Amniotic stem cell (primary cell): ENCODE measurements around the gene MAPK10.
"Not testable (repeated sequence)": the region's sequence is repeated elsewhere in the genome, so short reads cannot be mapped to it uniquely, and the experiment has no call there.

Source experiments
- DNase-seq: peaks from one replicate; lab custom pipeline; 2025; lab: John Stamatoyannopoulos, UW

The MAPK10 gene

GRCh38 chr4:86034616-86035015 is 325.2 kb downstream of the MAPK10 start:
- DNase-seq, result no peak

- no peak for DNase-seq
Observed at GRCh38 chr4:86033171-86033570, 326.7 kb downstream of the MAPK10 start.

DNA sequence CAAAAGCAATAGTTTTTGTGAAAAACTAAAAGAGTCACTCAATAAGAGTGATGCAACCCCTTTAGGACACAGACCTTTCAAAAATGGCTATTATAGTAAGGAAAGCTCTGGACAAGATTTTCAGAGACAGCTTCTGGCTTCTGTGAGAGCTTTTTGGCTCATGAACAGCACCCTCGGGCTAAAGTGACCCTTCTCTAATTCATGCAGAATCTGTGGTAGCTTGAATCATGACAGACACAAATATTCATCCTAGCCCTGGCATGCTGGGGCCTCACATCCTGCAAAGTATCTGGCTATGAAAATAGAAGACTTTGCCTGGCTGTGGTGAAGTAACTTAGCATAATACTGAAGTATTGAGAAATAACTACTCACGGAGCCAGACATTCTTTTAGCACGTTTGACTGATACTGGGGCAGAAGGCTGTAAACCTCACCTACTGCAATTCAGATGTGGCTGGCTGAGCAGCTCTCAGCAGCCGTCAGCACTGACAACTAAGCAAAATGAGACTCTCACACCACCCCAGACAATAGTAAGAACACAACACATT is 327.3 kb downstream of the MAPK10 start:
- peak; percentile 76 for DNase-seq

DNA sequence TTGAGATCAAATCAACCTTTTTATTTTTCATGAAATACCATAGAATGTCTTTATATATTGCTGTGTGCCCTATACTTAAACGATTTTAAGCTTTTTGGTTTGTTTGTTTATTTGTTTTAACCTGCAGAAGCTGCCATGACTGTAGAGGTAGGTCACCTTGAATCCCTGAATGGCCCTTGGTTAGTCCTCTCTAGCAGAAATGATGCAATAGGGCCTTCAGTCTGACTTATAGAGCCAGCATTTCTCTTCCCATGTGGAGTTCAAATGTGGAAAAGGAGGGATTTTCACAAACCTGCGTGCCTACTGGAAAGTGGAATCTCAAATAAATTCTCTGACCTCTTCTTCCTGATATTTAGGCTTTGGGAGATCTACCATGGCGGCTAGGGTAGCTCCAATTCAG is 327.9 kb downstream of the MAPK10 start:
- DNase-seq, result no peak

GRCh38 chr4:86026720-86027119 is 333.1 kb downstream of the MAPK10 start:
- DNase-seq, result no peak

DNA sequence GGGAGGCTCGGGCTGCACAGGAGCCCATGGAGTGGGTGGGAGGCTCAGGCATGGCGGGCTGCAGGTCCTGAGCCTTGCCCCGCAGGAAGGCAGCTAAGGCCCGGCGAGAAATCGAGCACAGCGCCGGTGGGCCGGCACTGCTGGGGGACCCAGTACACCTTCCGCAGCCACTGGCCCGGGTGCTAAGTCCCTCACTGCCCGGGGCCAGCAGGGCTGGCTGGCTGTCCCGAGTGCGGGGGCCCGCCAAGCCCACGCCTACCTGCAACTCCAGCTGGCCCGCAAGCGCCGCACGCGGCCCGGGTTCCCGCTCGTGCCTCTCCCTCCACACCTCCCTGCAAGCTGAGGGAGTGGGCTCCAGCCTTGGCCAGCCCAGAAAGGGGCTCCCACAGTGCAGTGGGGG is 338.2 kb downstream of the MAPK10 start:
- DNase-seq, result not testable (repeated sequence)

DNA sequence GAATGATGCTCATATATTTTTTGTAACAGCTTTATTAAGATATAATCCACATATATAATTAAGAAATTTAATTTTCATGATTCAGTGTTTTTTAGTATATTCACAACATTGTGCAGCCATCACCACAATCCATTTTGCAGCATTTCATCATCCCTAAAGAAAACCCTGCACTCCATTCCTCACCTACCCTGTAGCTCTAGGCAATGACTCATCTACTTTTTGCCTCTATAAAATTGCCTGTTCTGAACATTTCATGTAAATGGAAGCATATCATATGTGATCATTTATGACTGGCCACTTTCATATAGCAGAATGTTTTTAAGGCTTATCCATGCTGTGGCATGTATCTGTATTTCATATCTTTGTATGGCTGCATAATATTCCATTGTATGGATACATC is 339.9 kb downstream of the MAPK10 start:
- DNase-seq, result no peak

GRCh38 chr4:86019362-86019761 is 340.5 kb downstream of the MAPK10 start:
- no peak for DNase-seq

DNA sequence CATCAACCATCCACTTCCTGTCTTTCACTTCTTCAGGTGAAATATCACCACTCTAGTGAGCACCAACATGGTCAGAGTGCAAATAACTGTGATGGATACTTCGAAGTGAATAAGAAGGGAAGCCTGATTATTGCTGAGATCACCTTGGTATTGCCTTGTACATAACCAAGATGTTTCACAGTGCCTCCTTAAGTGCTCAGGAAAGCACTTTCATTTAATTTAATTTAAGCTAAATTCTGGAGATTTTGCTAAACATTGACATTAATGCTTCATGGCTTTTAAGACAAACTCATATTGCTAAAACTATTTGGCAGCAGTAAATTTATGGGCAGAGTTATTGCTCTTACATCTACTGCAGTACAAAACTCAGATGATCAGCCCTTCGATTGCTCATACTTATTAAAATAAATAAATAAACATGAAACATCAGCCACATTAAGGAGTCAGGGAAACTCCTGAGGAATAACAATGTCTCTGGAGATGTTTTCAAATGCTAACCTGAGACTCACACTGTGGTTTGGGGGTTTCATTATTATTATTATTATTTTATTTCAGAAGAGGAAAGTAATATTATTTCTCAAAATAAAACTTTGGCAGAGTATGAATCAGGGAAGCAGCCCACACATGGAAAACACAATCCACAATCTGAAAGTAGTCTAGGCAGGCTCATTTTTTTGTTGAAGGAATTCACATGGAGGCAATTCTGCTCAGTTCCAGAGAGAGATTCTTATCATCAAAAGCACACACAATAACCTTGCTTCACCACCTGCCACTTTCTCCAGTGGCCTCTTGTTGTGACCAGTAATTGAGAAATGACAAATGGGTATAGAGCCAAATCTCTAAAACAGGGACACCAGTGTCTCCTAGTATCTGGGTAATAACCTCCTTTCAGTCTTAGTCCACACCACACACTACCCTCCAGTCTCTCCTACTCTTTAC is 344.2 kb downstream of the MAPK10 start:
- DNase-seq, result no peak

- no peak for DNase-seq
Observed at GRCh38 chr4:86014599-86014998, 345.3 kb downstream of the MAPK10 start.

DNA sequence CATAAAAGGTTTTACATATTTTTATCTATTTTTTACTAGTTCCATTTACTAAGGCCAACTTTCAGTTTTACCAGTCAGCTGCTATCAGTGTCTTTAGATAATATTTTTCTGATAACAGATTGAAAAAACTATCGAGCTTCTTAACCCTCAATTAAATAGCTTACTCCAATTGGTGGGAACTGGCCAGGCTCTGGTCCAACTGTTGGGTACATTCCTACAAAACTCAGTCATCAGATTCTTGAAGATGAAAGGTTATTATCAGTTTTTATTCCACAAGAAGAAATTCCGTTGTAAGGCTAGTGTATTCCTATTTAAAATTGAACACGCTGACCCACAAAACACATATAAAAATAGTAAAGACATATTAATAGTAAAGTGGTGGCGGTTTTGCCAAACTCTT is 346.2 kb downstream of the MAPK10 start:
- DNase-seq, result no peak

DNA sequence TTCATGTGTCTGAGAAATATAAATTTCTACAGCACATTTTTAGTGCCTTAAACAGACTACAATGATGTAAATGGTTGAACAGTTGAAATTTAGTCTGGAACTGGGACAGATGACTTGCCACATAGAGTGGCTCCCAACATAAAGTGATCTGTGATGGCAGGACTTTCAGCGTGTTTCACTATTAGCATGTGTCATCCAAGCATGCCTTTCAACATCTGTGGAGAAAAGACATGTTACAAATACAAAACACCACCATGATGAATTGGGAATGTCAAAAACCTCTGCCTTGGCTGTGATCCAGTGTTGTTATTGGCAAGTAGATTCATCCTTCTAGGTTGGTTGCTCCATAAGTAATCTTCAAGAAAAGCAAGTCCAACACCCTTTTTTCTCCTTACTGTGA is 348.7 kb downstream of the MAPK10 start:
- peak; percentile 20 for DNase-seq

- DNase-seq, result no peak
Observed at GRCh38 chr4:86007042-86007441, 352.8 kb downstream of the MAPK10 start.

DNA sequence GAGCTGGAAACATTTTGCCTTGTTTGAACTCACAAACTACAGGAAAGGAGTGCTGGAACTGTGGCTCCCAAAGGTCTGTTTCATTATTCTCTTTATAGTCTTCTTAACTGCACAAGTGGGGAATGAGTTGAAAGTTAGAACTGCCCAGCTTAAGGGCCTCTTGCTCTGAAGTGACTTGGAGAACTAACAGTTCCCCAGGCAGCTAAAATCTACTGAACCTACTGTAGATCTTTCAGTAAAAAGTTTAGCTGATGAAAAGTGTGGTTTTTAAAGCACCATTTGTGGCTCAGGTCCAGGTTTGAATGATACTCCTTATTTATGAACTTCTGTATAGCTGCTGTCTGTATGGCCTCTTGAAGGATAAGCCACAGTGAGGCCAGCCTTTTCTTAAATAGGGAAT is 353.8 kb downstream of the MAPK10 start:
- no peak for DNase-seq

DNA sequence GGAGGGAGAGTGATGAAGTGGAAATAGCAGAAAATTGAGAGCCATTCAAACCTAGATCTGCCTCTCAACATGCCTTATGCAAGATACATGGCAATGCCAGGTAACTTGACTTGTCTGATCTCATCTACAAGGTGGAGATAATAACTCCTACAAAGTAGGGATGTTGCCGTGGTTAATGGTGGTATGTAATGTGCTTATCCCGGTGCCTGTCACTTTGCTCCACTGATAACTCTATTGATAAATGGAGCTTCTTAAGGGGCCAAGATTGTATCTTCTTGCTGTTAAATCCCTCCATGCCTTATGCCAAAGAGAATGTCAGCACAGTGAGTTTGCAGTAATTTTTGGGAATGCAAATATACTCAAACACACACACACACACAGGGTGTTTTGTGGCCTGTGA is 355.8 kb downstream of the MAPK10 start:
- DNase-seq, result no peak

- DNase-seq, result no peak
Observed at GRCh38 chr4:86001591-86001990, 358.3 kb downstream of the MAPK10 start.

DNA sequence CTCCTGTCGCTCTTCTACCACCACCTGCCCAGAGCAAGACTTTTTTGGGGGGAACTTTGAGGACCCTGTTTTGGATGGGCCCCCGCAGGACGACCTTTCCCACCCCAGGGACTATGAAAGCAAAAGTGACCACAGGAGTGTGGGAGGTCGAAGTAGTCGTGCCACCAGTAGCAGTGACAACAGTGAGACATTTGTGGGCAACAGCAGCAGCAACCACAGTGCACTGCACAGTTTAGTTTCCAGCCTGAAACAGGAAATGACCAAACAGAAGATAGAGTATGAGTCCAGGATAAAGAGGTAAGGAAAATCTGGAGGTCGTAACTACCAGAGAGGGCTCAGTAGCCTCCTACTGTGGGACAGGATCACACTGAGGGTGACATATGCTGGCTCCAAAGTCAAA is 364.5 kb downstream of the MAPK10 start:
- DNase-seq, result no peak

DNA sequence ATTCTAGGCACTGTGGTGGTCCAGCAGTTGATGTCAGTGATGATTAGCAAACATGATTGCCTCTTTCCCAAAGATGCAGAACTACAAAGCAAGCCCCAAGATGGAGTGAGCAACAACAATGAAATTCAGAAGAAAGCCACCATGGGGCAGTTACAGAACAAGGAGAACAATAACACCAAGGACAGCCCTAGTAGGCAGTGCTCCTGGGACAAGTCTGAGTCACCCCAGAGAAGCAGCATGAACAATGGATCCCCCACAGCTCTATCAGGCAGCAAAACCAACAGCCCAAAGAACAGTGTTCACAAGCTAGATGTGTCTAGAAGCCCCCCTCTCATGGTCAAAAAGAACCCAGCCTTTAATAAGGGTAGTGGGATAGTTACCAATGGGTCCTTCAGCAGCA is 365.3 kb downstream of the MAPK10 start:
- DNase-seq, result no peak

DNA sequence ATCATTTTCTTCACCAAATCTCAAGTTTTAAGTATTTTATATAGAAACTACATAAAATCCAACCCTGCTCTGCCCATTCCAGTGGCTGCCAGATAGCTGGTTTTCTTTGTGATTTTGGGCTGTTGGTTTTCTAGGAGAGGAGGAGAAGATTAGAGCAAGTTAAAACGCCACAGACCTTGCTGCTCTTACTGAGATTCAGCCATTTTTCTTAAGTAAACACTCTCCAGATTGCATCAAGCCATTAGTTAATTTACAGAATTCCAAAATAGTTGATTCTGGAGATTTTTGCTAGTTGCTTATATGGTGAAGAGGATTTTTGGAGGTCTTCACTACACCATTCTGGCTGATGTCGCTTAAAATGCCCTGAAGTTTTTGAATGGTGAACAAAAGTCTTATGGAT is 366.2 kb downstream of the MAPK10 start:
- DNase-seq, result no peak

DNA sequence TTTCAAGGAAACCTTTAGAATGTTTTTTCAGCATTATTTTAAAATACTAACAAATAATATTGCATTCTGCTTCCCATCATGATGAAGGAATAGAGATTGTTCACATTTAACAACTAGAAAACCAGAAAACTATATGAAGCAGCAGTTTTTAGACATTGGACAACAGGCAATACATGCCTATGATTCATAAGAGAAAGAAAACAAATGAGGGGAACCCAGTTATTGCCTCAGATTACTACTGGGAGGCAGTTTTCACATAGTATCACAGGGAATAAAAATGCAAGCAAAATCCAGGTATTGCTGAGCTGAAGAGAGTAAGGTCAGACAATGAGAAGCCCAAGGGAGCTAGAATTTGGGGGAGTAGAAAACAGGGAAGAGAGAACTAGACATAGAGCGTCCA is 373.6 kb downstream of the MAPK10 start:
- no peak for DNase-seq

DNA sequence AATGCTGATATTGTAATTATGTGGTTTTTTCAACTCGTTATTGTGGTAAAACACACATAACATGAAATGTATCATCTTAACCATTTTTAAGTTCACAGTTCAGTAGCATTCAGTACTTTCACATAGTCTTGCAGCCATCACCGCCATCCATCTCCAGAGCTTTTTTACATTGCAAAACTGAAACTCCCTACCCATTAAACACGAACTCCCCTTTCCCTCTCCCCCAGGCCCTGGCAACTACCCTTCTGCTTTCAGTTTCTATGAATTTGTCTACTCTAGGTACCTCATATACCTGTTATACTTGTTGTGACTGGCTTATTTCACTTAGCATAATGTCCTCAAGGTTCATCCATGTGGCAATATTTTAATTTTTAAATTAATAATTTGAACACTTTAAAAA is 380.6 kb downstream of the MAPK10 start:
- no peak for DNase-seq

GRCh38 chr4:85970535-85970934 is 389.3 kb downstream of the MAPK10 start:
- no peak for DNase-seq

DNA sequence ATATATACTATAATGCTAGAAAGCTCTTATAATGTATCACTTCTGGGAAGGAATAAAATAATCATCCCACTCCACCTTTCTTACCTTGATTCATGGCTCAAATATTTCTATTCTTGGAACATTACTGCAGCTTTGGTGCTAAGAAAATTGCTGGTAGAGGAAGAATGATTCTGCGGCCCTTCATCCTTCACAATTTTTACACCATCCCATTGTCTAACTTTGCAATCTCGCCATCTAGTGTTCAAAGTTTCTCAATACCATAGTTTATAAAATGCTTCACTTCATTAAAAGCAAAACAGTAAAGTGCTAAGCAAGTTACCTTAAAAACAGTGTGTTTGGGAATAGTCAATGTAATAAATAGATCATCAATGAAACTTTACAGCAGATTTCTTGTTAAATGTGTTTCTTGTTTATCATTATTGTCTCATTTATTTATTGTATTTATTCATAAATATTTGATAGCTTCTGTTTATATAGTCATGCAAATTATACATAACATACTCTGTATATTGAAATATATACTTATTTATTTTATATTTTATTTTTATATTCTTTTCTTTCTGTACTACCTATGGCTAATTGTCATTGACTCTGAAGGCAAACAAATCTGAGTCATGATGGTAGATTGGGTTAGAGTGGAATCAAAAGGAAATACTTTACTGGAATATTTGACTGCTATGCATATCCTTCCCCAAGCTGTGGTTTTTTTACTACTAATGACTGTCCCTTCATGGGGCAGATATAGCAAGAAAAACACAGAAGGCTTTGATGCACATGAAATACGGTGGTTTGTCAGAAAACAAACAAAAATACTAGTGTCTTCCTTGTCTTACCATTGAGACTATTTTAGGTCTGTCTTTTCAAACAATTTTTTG is 390.7 kb downstream of the MAPK10 start:
- peak; percentile 51 for DNase-seq
